Pancreas (tissue), 10 donors: ENCODE results near the gene ABCA1. TPM values are rescaled to one million over a fixed set of nuclear protein-coding genes. Genes with fewer than 3 reads are reported as not detected.

Source experiments
- ATAC-seq, 4 donors: fragments of 200-7000 bp; cut with Tn5 transposase; one replicate each; pipeline versions ENCODE4 v1.8.0 to v1.9.1; 2020; ENCODE audit warnings: mild to moderate bottlenecking in 4 of 4, moderate library complexity in 4 of 4
- DNase-seq, 6 donors: peaks; one replicate each; pipeline ENCODE4 v3.0.0-alpha.2; 2020
- FAIRE-seq: peaks from 2 replicates; lab custom pipeline; 2012; peaks lifted over from hg19 to GRCh38; lab: Jason Lieb, UNC
- H3K27ac ChIP-seq, 4 donors: fragments of 200-600 bp; sonication (generic); 1 replicate in 3 of 4; 2 replicates in 1 of 4; pipeline versions ENCODE4 v1.5.0 to v1.8.0; 2020
- H3K27me3 ChIP-seq, 4 donors: fragments of 200-600 bp; one replicate each; pipeline ENCODE4 v1.8.0; 2021
- H3K36me3 ChIP-seq, 3 donors: fragments of 200-600 bp; sonication (generic) in 1 of 3; one replicate each; pipeline versions ENCODE4 v1.5.0 to v1.8.0; 2020 to 2021
- H3K4me1 ChIP-seq, 3 donors: fragments of 200-600 bp; one replicate each; pipeline ENCODE4 v1.8.0; 2021
- H3K4me3 ChIP-seq, 4 donors: fragments of 200-600 bp; sonication (generic) in 2 of 4; one replicate each; pipeline versions ENCODE4 v1.5.0 to v1.8.0; 2020 to 2021
- H3K9me3 ChIP-seq, 4 donors: fragments of 200-600 bp; one replicate each; pipeline ENCODE4 v1.8.0; 2021
- WGBS, 2 donors: extraction: QIAGEN DNeasy Blood & Tissue Kit; methylation state at CpG; one replicate each; pipeline ENCODE4 v1.1.7; 2013; 5-methylcytosine and 5-hydroxymethylcytosine counted together
- intact Hi-C, 3 donors: fragments of 100-400 bp; cut with DNase I; formaldehyde crosslinking; loops; one replicate each; pipeline versions ENCODE4 v1.11.1 to v1.14.2; 2022
- polyA plus RNA-seq, 2 donors: library from polyadenylated mRNA; stranded (reverse); fragments of 200-250 nt; gene quantifications; one replicate each; pipeline ENCODE4 v1.2.3, GENCODE V29; 2013
- total RNA-seq, 6 donors: library from RNA; stranded (reverse); fragmentation: NEBNext Ultra II Directional in 4 of 6; extraction: Animal tissue kit (Norgen Biotek cat#: 25700) in 4 of 6; gene quantifications; one replicate each; pipeline versions ENCODE4 v1.2.1 to v1.2.4, GENCODE V29; 2021 to 2023
- TF ChIP-seq, protein P1 (sequence below), 4 donors: fragments of 200-600 bp; sonication (generic) in 3 of 4; IDR thresholded peaks; one replicate each; pipeline versions ENCODE4 v1.5.0 to v1.8.0; 2021; ENCODE audit warnings: antibody characterized with exemption in 4 of 4
- donor health status: healthy with polysubstance abuse.
- donor health status: DM: no; HTN: no; CAD: no; lungs with moderate emphysema.
- donor health status: DM: no; HTN: no; CAD: no.
- donor health status: control.
- donor health status: control.
- donor health status: Bipolar disorder and iron deficiency.
- donor health status: DM: yes; HTN: yes; CAD: no.
- donor health status: DM: no; HTN: no; CAD: no.
- donor health status: DM: no; HTN: no; CAD: no.
- donor health status: DM: yes; HTN: yes; CAD: no.

The ABCA1 gene
- total and polyA plus RNA-seq, 8 donors, result 3.2 to 20.4 (median 8.6) TPM

DNA sequence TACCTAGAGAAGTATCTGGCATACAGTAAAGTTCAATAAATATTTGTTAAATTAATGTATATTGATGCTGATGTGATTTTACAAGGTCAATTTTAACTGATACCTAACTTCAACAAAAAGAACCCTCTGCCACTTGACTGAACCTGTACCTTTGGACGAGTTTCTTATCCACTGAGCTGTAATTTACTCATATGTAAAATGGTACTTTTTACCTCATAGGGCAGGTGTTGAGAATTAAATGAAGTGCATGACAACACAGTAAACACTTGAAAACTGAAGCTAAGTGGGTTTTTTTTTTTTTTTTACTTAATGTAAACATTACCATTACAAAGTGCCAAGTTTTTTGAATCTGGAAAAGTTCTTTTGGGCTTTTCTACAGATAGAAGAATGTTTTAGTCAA, 148.6 kb downstream of the ABCA1 start:
- Histone ChIP-seq H3K4me1 (peaks cover 0 to 3% (median 0%) of the 10 kb centered on the region in 3 donors), H3K27me3 (no peaks in the 10 kb centered on the region), H3K36me3 (peaks cover 0 to 12% (median 0%) of the 10 kb centered on the region in 3 donors), H3K4me3 (no peak overlapping the region), H3K27ac (no peak overlapping the region), H3K9me3 (no peaks in the 10 kb centered on the region)
- WGBS, 2 donors, result 33 to 42% methylated on average over 1 of the region's 1 CpG
- ATAC-seq, result no peak
- intact Hi-C loops, result no loop called here
- DNase-seq, result no peak
- FAIRE-seq, result no peak
- TF ChIP-seq, protein P1, sequence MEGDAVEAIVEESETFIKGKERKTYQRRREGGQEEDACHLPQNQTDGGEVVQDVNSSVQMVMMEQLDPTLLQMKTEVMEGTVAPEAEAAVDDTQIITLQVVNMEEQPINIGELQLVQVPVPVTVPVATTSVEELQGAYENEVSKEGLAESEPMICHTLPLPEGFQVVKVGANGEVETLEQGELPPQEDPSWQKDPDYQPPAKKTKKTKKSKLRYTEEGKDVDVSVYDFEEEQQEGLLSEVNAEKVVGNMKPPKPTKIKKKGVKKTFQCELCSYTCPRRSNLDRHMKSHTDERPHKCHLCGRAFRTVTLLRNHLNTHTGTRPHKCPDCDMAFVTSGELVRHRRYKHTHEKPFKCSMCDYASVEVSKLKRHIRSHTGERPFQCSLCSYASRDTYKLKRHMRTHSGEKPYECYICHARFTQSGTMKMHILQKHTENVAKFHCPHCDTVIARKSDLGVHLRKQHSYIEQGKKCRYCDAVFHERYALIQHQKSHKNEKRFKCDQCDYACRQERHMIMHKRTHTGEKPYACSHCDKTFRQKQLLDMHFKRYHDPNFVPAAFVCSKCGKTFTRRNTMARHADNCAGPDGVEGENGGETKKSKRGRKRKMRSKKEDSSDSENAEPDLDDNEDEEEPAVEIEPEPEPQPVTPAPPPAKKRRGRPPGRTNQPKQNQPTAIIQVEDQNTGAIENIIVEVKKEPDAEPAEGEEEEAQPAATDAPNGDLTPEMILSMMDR (IDR thresholded peaks at IDR 0.05), result no peak

DNA sequence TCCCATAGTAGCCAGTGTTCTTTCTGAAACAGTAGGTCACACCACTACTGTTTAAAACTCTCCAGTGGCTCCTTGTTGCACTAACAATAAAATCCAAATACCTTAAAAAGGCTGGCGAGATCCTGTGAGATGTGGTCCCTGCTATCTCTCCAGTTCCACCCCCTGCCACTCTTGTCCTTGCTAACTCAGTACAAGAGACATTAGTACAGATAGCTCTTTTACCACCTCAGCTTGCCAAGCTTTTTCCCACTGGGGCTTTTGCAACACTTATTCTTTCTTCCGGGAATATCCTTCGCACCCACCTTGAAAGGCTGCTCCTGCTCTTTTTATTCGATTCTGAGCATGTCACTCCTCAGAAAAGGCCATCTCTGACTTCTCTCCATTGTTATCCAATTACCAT, 149.2 kb downstream of the ABCA1 start:
- 85 to 92% methylated on average over 4 of the region's 4 CpGs for WGBS, 2 donors
- TF ChIP-seq, protein P1 (IDR thresholded peaks at IDR 0.05), result no peak
- DNase-seq (no peak), ATAC-seq (no peak), FAIRE-seq (no peak)
- Histone ChIP-seq H3K4me1 (peaks cover 0 to 3% (median 0%) of the 10 kb centered on the region in 3 donors), H3K9me3 (no peaks in the 10 kb centered on the region), H3K27me3 (no peaks in the 10 kb centered on the region), H3K4me3 (no peak overlapping the region), H3K27ac (no peak overlapping the region), H3K36me3 (peaks cover 0 to 8% (median 0%) of the 10 kb centered on the region in 3 donors)
- intact Hi-C loops, result no loop called here

DNA sequence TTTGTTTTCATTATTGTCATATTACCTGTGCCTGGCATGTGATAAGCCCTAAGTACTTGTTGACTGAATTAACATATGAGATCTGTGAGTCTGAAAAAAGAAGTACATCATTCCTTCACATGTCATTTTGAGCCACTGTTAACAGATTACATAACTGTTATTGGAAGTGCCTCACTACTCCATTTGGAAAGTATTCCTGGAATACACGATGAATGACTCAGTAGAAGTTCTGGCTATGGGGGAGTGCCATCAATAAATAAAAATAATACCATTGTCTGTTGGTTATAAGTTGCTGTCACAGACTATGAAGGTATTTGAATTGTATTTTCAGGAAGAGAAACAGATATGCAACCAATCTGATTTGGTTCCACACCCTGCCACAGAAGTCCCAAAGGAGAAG, 151.2 kb downstream of the ABCA1 start:
- no peak overlapping the region for H3K4me3 ChIP-seq
- FAIRE-seq, result no peak
- H3K27ac ChIP-seq, result no peak overlapping the region
- intact Hi-C loops, result no loop called here
- H3K9me3 ChIP-seq, result no peaks in the 10 kb centered on the region
- H3K36me3 ChIP-seq, result no peaks in the 10 kb centered on the region
- peaks cover 0 to 3% (median 0%) of the 10 kb centered on the region in 3 donors for H3K4me1 ChIP-seq
- WGBS, 2 donors, result 65 to 73% methylated on average over 1 of the region's 1 CpG
- peak in 1 of 4 donors; percentile 9 for ATAC-seq
- H3K27me3 ChIP-seq, result no peaks in the 10 kb centered on the region
- no peak for DNase-seq
- TF ChIP-seq, protein P1 (IDR thresholded peaks at IDR 0.05), result no peak

DNA sequence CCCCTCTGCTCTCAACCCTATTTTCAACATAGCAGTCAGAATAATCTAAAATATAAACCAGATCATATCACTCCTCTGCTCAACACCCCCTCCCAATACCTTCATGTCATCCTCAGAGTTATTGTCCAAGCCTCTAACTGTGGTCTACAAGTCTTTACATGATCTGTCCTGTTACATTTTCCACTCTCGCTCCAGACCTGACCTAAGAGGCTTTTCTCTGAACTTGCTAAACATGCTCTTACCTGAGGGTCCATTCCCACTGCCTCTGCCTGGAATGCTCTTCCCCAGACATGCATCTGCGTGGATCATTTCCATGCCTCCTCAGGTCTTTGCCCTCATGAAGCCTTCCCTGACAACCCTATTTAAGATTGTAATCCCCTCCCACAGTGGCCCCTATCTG, 152.0 kb downstream of the ABCA1 start:
- intact Hi-C loops, result no loop called here
- Histone ChIP-seq H3K9me3 (no peaks in the 10 kb centered on the region), H3K27me3 (no peaks in the 10 kb centered on the region), H3K4me3 (no peak overlapping the region), H3K27ac (no peak overlapping the region), H3K36me3 (no peaks in the 10 kb centered on the region), H3K4me1 (peaks cover 0 to 3% (median 0%) of the 10 kb centered on the region in 3 donors)
- ATAC-seq (no peak), FAIRE-seq (no peak), DNase-seq (no peak)
- 95 to 98% methylated on average over 2 of the region's 2 CpGs for WGBS, 2 donors
- TF ChIP-seq, protein P1 (IDR thresholded peaks at IDR 0.05), result no peak

DNA sequence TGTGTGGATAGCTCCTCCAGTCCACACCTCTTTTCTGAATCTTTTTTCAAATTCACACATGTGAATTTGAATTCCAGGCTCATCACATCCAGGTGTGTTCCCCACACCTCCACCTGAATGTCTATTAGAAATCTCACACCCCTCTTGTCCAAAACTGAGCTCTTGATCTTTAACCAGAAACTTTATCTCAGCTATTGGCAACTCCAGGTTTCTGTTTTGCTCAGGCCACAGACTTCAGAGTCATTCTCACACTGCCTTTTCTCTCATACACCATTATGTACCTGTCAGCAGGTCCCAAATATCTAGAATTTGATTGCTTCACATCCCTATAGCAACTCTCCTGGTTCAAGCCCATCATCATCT, 152.4 kb downstream of the ABCA1 start:
- Histone ChIP-seq H3K27ac (no peak overlapping the region), H3K9me3 (no peaks in the 10 kb centered on the region), H3K4me1 (peaks cover 0 to 3% (median 0%) of the 10 kb centered on the region in 3 donors), H3K36me3 (no peaks in the 10 kb centered on the region), H3K4me3 (no peak overlapping the region), H3K27me3 (no peaks in the 10 kb centered on the region)
- TF ChIP-seq, protein P1 (IDR thresholded peaks at IDR 0.05), result no peak
- peak in 1 of 4 donors; percentile 9 for ATAC-seq
- intact Hi-C loops, result no loop called here
- no peak for FAIRE-seq
- no peak for DNase-seq
